GM18508 (cell line): Measurements from ENCODE around the gene TNFSF11.

Source experiments
- ATAC-seq: cut with Tn5 transposase; IDR thresholded peaks from one replicate; pipeline ENCODE4 v1.9.1; 2021; ENCODE audit warnings: moderate number of reproducible peaks; ENCODE audit not compliant: insufficient read depth, unreplicated experiment

TNFSF11 gene

GRCh38 chr13:42651936-42652641 lies 78.1 kb downstream of the TNFSF11 start:
- ATAC-seq, result no peak

GRCh38 chr13:42652642-42653415 lies 78.9 kb downstream of the TNFSF11 start:
- no peak for ATAC-seq

GRCh38 chr13:42653679-42654078 lies 79.7 kb downstream of the TNFSF11 start:
- no peak for ATAC-seq

- ATAC-seq, result no peak
These were observed 80.3 kb downstream of the TNFSF11 start for GRCh38 chr13:42654212-42654611.

GRCh38 chr13:42654722-42655121 lies 80.8 kb downstream of the TNFSF11 start:
- no peak for ATAC-seq

DNA sequence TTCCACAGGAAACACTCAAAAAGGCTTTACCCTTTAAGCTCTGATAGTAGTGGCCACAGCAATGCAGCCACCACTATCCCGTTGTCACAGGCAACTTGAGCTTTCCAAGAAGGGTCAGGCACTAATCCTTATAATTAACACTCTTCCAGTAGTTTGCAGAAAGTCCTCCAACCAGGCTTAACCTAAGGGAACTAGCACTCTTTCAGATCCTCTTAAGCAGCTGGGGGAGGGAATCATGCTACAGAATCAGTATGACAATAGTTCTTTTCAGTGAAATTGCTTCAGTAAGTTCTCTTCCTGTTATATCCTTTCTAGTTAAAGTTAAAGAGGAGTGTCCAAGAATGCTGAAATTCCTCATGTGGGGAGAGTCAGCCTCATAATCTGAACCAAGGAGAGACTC lies 82.2 kb downstream of the TNFSF11 start:
- ATAC-seq, result no peak

GRCh38 chr13:42656958-42657357 lies 83.0 kb downstream of the TNFSF11 start:
- no peak for ATAC-seq
